GM12865 (cell line): ENCODE data around the gene ECT2.
"Not testable (repeated sequence)": the region's sequence is repeated elsewhere in the genome, so short reads cannot be mapped to it uniquely, and the experiment has no call there.

Experiments used
- DNase-seq: peaks from one replicate; pipeline ENCODE4 v3.0.0; 2010; ENCODE audit warnings: low read depth
- H3K4me3 ChIP-seq: 2 replicates; pipeline ENCODE4 v1.5.1; 2011; ENCODE audit warnings: mild to moderate bottlenecking, low read depth, low read length, control low read depth
- CTCF ChIP-seq: IDR thresholded peaks from 2 replicates; pipeline ENCODE4 v1.5.1; 2011; ENCODE audit warnings: low read length, control low read depth, low read depth, inconsistent platforms; ENCODE audit not compliant: insufficient read depth; ENCODE audit errors: missing control alignments

The ECT2 gene

GRCh38 chr3:172749230-172749965 is 1.1 kb upstream of the ECT2 start:
- TF ChIP-seq CTCF = no peak
- peak overlapping the region; percentile 58; the same call in 1 of the 2 replicates for H3K4me3 ChIP-seq
- no peak for DNase-seq

DNA sequence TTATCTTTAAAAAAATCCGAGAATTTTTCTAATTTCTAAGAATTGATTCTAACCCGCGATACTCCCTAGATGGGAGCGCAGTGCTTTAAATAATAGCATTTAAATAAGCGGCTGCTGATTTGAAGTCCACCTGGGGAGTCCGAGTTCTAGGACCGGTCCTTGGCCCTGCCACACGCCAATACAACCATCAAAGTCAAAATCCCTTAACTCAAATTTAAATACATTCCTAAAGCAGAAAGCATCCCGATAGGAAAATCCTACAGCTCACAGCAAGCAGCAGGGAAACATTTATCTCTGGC is 508 bp upstream of the ECT2 start:
- TF ChIP-seq CTCF = no peak
- H3K4me3 ChIP-seq = peak overlapping the region; percentile 58
- DNase-seq = no peak

- DNase-seq = peak; percentile 46
- no peak for TF ChIP-seq CTCF
- H3K4me3 ChIP-seq = peak overlapping the region; percentile 93
Observed at GRCh38 chr3:172751175-172751704, 714 bp downstream of the ECT2 start.

DNA sequence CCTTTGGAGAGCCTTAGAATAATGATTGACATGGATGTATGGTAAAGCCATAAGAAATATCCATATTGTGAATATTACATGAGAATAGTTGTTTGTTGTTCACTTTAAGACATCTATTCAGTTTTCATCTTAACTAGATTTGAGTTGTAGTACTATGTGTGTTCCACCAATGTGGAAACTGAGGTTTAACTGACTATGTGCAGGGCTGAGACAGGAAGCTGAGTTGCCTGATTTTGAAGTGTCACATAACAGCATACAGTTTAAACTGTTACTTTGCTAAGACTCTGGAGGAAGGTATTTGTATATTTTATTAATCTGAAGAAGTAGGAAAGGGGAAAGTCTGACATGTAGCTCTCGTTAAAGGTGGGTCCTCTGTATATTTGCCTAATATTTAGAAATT is 2.1 kb downstream of the ECT2 start:
- no peak overlapping the region for H3K4me3 ChIP-seq
- DNase-seq = no peak
- no peak for TF ChIP-seq CTCF

DNA sequence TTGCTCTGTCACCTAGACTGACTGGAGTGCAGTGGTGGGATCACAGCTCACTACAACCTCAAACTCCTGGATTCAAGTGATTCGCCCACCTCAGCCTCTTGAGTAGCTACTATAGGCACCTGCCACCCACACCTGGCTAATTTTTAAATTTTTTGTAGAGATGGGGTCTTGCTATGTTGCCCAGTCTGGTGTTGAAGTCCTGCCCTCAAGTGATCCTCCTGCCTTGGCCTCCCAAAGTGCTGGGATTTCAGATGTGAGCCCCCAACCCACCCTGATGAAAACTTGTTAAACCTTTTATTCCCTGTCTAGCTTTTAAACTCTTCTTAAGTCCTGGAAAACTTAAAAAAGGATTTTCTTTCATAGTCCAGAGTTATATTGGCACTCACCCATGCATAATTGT is 2.6 kb downstream of the ECT2 start:
- TF ChIP-seq CTCF = no peak
- no peak overlapping the region for H3K4me3 ChIP-seq

DNA sequence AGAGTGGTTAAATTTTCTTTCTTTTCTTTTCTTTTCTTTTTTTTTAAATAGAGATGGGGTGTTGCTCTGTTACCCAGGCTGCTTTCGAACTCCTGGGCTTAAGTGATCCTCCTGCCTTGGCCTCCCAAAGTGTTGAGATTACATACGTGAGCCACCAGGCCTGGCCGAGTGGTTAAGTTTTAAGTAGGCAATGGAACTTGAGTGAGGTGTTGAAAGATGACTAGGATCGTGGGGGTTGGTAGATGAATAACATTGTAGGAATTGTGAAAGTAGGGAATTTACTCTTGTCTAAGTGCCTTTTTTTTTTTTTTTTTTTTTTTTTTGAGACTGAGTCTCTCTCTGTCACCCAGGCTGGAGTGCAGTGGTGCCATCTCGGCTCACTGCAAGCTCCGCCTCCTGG is 9.9 kb downstream of the ECT2 start:
- DNase-seq = not testable (repeated sequence)

More for the DNA sequence above, 2.6 kb downstream of the ECT2 start:
- DNase-seq = no peak

DNA sequence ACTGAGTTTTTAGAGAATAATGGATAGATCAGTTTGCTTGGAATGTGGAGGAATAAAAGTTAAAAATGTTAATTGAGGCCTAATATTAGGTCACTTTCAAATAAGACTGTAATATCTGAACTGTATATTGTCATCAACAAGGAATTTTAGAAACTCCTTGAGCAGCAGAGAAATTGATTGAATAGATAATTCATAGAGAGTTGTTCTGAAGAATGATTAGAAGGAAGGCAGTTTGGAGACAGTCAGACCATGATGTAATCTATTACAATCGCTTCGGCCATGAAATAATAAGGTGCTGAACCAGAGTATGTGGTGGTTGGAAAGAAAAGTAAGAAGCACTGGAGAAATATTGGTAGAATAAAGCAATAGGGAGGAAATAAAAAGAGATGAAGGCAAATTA is 15.7 kb downstream of the ECT2 start:
- TF ChIP-seq CTCF = no peak
- DNase-seq = no peak

More for the DNA sequence above, 9.9 kb downstream of the ECT2 start:
- H3K4me3 ChIP-seq = not testable (repeated sequence)

More for the DNA sequence above, 15.7 kb downstream of the ECT2 start:
- H3K4me3 ChIP-seq = no peak overlapping the region
